NCI-H2107 treated with DMSO at 0.1 percent for 48 hours (cell line): ENCODE data around the gene SRSF2.
"Not testable (repeated sequence)": the region's sequence is repeated elsewhere in the genome, so short reads cannot be mapped to it uniquely, and the experiment has no call there.

Experiments
- DNase-seq: peaks from one replicate; lab custom pipeline; 2025; ENCODE audit not compliant: unreplicated experiment; lab: John Stamatoyannopoulos, UW

The SRSF2 gene

GRCh38 chr17:76702076-76702475, 35.1 kb downstream of the SRSF2 start:
- no peak for DNase-seq

GRCh38 chr17:76701471-76701967, 35.6 kb downstream of the SRSF2 start:
- no peak for DNase-seq

DNA sequence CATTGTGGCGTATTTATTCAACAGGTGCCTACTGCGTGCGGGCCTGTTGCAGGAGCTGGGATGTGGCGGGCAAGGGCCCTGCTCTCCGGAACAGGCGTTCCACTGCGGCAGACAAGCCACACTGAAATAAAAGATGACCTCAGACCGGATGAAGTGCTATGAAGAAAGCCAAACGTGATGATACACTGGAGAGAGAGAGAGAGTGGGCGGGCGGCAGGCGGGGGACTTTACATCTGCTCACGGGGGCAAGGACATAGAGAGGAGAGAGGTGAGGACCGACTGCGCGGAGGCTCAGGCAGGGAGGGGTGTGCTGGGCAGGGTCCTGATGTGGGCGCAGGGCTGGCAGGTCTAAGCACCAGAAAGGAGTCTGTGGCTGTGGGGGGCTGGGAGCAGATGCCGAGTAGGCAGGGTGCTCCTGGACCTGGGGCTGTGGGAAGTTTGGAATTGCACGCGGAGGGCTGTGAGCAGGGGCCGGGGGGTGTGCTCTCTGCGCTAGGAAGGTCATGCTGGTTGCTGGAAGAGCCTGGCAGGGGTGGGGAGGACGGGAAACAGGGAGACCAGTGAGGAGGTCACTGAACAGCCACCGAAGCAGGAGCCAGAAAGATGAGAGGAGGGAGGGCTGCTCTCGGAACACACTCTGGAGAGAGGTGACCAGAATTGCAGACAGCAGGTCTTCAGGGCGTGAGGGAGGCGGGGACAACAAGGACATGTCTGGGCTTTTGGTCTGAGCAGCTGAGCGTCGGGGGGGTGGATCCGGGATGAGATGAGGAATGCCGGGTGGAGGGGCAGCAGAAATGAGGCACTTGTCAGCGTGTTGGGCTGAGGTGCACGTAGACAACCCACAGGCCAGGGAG, 36.3 kb downstream of the SRSF2 start:
- DNase-seq: peak; percentile 95

GRCh38 chr17:76700270-76700616, 36.9 kb downstream of the SRSF2 start:
- peak; percentile 95 for DNase-seq

GRCh38 chr17:76698466-76698977, 38.6 kb downstream of the SRSF2 start:
- DNase-seq: not testable (repeated sequence)

- DNase-seq: peak; percentile 64
Observed at GRCh38 chr17:76697702-76698465, 39.2 kb downstream of the SRSF2 start.

DNA sequence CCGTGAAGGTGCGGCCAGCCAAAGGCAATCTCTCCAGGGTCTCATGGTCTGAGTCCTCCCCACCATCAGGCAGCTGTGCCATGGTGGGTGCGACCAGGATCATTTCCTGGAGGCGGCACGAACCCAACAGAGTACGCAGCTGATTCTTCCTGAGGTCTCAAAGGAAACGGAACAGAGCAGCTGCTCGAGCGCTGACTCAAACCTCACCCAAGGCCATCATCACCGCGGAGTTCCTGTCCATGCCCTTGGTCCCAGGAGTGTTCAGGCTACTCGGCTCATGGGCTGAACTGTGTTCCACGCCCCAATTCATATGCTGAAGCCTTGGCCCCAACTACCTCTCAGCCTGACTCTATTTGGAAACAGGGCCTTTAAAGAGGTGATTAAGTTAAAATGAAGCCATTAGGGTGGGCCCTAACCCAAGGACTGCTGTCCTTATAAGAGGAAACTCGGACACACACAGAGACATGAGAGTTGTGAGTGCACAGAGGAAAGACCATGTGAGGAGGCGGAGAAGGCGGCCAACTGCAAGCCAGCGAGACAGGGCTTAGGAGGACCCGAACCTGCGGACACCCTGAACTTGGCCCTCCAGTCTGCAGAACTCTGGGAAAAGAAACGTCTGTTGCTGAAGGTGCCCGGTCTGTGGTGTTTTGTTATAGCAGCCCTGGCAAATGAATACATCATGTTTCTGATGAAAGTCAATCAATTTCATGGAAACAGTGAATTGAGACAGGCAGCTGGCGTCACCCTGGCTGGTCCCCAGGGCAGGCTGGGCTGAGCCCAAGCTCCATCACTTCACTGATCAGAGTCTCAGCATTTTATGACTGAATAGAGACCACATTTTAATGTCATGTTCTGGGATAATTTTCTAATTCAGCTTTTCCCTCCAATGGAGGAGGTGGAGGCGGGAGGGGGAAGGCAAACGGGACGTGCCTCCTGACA, 40.1 kb downstream of the SRSF2 start:
- DNase-seq: no peak

DNA sequence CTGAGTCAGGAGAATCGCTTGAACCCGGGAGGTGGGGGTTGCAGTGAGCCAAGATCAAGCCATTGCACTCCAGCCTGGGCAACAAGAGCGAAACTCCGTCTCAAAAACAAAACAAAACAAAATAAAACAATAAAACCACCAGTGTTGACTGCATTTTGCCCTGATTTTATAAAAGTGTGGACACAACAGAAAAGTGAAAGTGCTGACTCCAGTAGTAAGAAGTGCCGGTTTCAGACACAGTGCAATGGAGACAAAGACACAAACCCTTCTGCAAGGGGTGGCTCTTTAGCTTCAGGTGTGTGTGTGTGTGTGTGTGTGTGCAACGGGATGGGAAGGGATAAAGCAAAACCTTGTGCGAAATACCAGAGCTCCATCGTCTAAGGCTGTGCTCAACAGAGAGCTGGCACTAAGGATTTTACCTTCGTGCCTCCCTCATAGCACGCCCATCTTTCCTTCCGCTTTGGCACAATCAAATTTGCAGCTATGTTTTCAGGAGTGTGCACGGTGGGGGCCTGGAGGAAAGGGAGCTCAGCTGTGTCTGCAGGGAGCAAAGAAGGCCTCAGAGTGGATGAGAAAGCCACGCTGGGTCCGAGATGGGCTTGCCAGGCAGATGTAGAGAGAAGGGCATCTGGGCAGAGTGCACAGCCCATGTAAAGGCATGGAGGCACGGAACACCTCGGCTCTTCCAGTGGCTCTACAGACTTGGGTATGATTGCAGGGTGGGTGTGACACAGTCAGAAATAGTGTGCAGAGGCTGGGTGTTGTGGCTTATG, 41.9 kb downstream of the SRSF2 start:
- DNase-seq: no peak

GRCh38 chr17:76691379-76692191, 45.5 kb downstream of the SRSF2 start:
- no peak for DNase-seq

GRCh38 chr17:76690596-76691280, 46.4 kb downstream of the SRSF2 start:
- no peak for DNase-seq

DNA sequence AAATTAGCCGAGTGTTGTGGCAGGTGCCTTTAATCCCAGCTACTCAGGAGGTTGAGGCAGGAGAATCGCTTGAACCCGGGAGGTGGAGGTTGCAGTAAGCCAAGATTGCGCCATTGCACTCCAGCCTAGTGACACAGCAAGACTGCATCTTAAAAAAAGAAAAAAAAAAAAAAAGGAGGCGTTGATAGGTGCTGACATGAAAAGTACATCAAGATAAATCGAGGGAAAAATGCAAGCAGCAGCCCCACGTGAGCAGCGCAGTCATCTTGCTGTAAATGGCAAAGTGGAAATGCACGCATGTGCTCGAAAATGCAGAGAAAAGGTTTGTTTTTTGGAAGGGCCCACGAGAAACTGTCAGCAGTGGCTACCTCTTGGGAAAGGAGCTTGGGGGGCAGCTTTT, 47.3 kb downstream of the SRSF2 start:
- DNase-seq: no peak

GRCh38 chr17:76688165-76688622, 48.9 kb downstream of the SRSF2 start:
- no peak for DNase-seq

DNA sequence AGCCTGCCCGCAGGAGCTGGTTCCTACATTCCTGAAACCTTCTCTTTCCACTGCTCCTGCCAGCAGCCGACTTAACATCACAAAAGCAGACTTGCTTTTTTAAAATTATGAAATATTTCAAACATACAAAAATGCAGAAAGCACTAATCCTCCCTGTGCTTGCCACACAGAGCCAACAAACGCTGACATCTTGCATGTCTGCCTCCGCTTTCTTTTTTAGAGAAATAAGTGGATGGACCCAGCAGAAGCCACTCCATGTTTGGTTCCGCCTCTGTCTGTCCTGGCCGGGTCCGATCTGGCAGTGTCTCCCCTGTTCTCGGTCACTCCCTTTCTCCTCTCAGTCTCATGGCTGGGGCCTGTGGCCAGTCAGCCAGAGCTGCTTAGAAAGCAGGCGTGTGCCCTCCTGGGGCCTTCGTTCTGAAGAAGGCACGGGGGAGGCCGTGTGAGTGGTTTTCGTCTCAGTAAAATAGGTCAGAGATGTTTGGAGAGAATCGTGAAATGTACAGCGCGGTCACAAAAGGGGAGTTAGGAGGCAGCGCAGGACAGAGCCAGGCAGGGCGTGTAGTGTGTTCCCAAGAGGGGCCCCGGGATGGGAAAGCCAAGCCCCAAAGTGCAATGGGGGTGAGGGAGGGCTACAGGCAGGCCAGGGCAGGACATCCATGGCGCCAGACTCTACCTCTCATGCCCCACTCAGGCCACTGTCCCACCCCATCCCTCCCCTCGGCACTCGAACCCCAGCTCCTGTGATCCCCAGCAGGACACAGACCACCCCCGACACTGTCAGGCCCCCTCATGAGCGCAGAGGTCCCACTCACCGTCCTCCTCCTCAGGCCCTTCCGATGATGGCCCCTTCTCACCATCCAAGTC, 49.6 kb downstream of the SRSF2 start:
- no peak for DNase-seq

DNA sequence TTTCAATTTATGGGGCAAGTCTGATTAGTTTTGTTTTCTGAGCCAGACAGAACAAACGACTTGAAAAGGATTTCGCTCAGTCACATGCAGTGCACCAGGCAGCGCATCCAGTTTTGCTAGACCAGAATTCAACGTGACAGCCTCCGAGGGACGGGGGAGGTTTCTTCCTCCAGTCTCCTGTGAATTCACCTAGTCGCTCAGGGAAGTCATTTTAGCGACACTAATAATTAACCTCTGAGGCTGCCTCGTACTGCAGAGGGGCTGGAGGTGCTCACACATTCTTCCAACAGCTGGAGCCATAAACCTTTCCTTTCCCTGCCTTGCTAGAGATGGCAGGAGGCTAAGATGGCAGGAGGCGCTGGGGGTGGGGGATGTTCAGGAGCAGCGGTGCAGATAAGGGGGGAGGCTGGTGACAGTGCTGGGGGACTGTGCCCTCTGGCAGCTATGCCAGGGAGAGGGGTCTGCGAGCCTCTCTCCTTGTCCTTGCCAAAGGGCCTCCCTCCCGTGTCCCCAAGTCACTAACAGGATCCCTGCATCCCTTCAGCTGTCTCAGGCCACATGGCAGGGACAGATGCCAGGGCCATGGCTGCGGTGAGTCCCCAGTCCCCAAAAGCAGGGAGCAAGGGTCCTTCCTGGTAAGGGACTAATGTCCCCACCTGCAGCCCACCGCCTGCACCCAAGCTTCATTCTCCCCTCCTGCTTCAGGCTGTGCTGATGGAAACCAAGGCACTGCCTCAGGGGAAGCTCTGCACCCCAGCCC, 50.4 kb downstream of the SRSF2 start:
- no peak for DNase-seq

DNA sequence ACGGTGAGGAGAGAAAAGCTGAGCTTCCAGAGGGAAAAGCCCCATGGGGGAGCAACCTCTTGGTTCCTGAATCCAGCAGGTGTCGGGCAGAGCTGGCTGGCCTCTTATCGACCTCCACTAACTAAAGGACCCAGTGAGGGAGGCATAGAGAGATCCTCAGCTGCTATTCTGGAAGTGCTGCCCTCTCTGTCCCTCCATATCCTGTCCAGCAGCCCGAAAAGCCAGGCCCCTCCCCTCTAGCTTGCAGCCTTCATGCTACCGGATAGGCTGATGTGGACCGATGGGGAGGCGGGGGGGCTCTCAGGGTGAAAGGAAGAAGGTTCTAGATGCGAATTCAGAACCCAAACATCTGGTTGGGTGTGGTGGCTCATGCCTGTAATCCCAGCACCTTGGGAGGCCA, 51.3 kb downstream of the SRSF2 start:
- no peak for DNase-seq

GRCh38 chr17:76685366-76685765, 51.8 kb downstream of the SRSF2 start:
- DNase-seq: no peak

- no peak for DNase-seq
Observed at GRCh38 chr17:76684756-76685155, 52.4 kb downstream of the SRSF2 start.
